MM.1S (cell line): ENCODE data around the gene PLBD1.

Source experiments
- DNase-seq: peaks from one replicate; pipeline ENCODE4 v3.0.0-alpha.2; 2015
- H2AFZ ChIP-seq: fragments of 300-600 bp; sonication (generic); 2 replicates; pipeline ENCODE4 v1.6.0; 2016; ENCODE audit warnings: antibody characterized with exemption, low read length
- H3F3A ChIP-seq: fragments of 300-600 bp; sonication (generic); 2 replicates; pipeline ENCODE4 v1.6.1; 2016; ENCODE audit warnings: mild to moderate bottlenecking, antibody characterized with exemption, low read length, moderate library complexity, mixed read lengths; ENCODE audit not compliant: insufficient read depth
- H3K27ac ChIP-seq: fragments of 300-600 bp; sonication (generic); 2 replicates; pipeline ENCODE4 v1.5.1; 2016; ENCODE audit warnings: mild to moderate bottlenecking, low read length
- H3K27me3 ChIP-seq: fragments of 300-600 bp; sonication (generic); replicated peaks from 2 replicates; pipeline ENCODE4 v1.6.0; 2016; ENCODE audit warnings: low read length; ENCODE audit not compliant: insufficient read depth
- H3K36me3 ChIP-seq: fragments of 300-600 bp; sonication (generic); replicated peaks from 2 replicates; pipeline ENCODE4 v1.6.1; 2016; ENCODE audit warnings: mild to moderate bottlenecking, low read length, mixed read lengths; ENCODE audit not compliant: insufficient read depth
- H3K4me1 ChIP-seq: fragments of 300-600 bp; sonication (generic); 2 replicates; pipeline ENCODE4 v1.6.1; 2016; ENCODE audit warnings: low read length, mixed read lengths
- H3K4me2 ChIP-seq: fragments of 300-600 bp; sonication (generic); 2 replicates; pipeline ENCODE4 v1.6.0; 2016; ENCODE audit warnings: low read depth, low read length
- H3K4me3 ChIP-seq: fragments of 300-600 bp; sonication (generic); 2 replicates; pipeline ENCODE4 v1.5.1; 2016; ENCODE audit warnings: low read length, mixed read lengths
- H3K79me2 ChIP-seq: fragments of 300-600 bp; sonication (generic); 2 replicates; pipeline ENCODE4 v1.6.1; 2016; ENCODE audit warnings: mixed run types, low read length, mixed read lengths
- H3K9ac ChIP-seq: fragments of 300-600 bp; sonication (generic); 2 replicates; pipeline ENCODE4 v1.6.1; 2016; ENCODE audit warnings: low read length, mixed read lengths
- H3K9me2 ChIP-seq: fragments of 300-600 bp; sonication (generic); replicated peaks from 2 replicates; pipeline ENCODE4 v1.6.1; 2016; ENCODE audit warnings: mild to moderate bottlenecking, low read length, mixed read lengths; ENCODE audit not compliant: insufficient read depth
- H3K9me3 ChIP-seq: fragments of 300-600 bp; sonication (generic); replicated peaks from 2 replicates; pipeline ENCODE4 v1.6.1; 2016; ENCODE audit warnings: mild to moderate bottlenecking, low read length, mixed read lengths; ENCODE audit not compliant: insufficient read depth
- H4K20me1 ChIP-seq: fragments of 300-600 bp; sonication (generic); 2 replicates; pipeline ENCODE4 v1.6.1; 2016; ENCODE audit warnings: mild to moderate bottlenecking, low read length, moderate library complexity, mixed read lengths; ENCODE audit not compliant: insufficient read depth
- CTCF ChIP-seq: fragments of 300-600 bp; sonication (generic); IDR thresholded peaks from 2 replicates; pipeline ENCODE4 v1.5.1; 2016; ENCODE audit warnings: antibody characterized with exemption, low read length, mixed read lengths
- EZH2 ChIP-seq: fragments of 300-600 bp; sonication (generic); optimal IDR thresholded peaks from 2 replicates; pipeline ENCODE3; 2017; ENCODE audit warnings: low read depth, mild to moderate bottlenecking, antibody characterized with exemption, low read length, mixed read lengths
- EZH2phosphoT487 ChIP-seq: fragments of 300-600 bp; sonication (generic); IDR thresholded peaks from 2 replicates; pipeline ENCODE4 v1.6.1; 2018; ENCODE audit warnings: antibody characterized with exemption, low read length

Gene PLBD1

GRCh38 chr12:14514154-14514842, 53.4 kb downstream of the PLBD1 start:
- DNase-seq: no peak
- H3K9me2 ChIP-seq: no peaks in the 10 kb centered on the region
- no peaks in the 10 kb centered on the region for H3K36me3 ChIP-seq
- H3K79me2 ChIP-seq: no peaks in the 10 kb centered on the region
- no peak overlapping the region for H3K9ac ChIP-seq
- TF ChIP-seq EZH2phosphoT487: no peak
- peak; percentile 16 for TF ChIP-seq CTCF
- H3K27ac ChIP-seq: no peak overlapping the region
- H3F3A ChIP-seq: no peaks in the 10 kb centered on the region
- no peaks in the 10 kb centered on the region for H3K9me3 ChIP-seq
- no peaks in the 10 kb centered on the region for H3K27me3 ChIP-seq
- H4K20me1 ChIP-seq: no peaks in the 10 kb centered on the region
- no peak overlapping the region for H3K4me2 ChIP-seq
- no peak overlapping the region for H2AFZ ChIP-seq
- no peak overlapping the region for H3K4me3 ChIP-seq
- H3K4me1 ChIP-seq: no peaks in the 10 kb centered on the region

- Histone ChIP-seq H3K9me2 (no peaks in the 10 kb centered on the region), H3K4me1 (no peaks in the 10 kb centered on the region), H3K9ac (no peak overlapping the region), H3K27me3 (no peaks in the 10 kb centered on the region), H2AFZ (no peak overlapping the region), H3K4me2 (no peak overlapping the region), H3K27ac (no peak overlapping the region), H4K20me1 (no peaks in the 10 kb centered on the region), H3K4me3 (no peak overlapping the region), H3F3A (no peaks in the 10 kb centered on the region), H3K79me2 (no peaks in the 10 kb centered on the region), H3K9me3 (no peaks in the 10 kb centered on the region), H3K36me3 (no peaks in the 10 kb centered on the region)
- no peak for DNase-seq
- no peak for TF ChIP-seq CTCF
- no peak for TF ChIP-seq EZH2
- no peak for TF ChIP-seq EZH2phosphoT487
These were observed 57.1 kb downstream of the PLBD1 start for GRCh38 chr12:14510574-14510973.

GRCh38 chr12:14505626-14506596, 61.8 kb downstream of the PLBD1 start:
- H3K27me3 ChIP-seq: no peaks in the 10 kb centered on the region
- TF ChIP-seq EZH2phosphoT487 (no peak), EZH2 (no peak), CTCF (no peak)
- no peak overlapping the region for H3K4me2 ChIP-seq
- no peaks in the 10 kb centered on the region for H3K9me2 ChIP-seq
- no peaks in the 10 kb centered on the region for H3K79me2 ChIP-seq
- H2AFZ ChIP-seq: no peak overlapping the region
- no peaks in the 10 kb centered on the region for H3F3A ChIP-seq
- H3K36me3 ChIP-seq: no peaks in the 10 kb centered on the region
- H3K27ac ChIP-seq: no peak overlapping the region
- H3K4me1 ChIP-seq: no peaks in the 10 kb centered on the region
- H3K4me3 ChIP-seq: no peak overlapping the region
- H3K9ac ChIP-seq: no peak overlapping the region
- DNase-seq: no peak
- no peaks in the 10 kb centered on the region for H4K20me1 ChIP-seq
- H3K9me3 ChIP-seq: no peaks in the 10 kb centered on the region
